ENCODE results near the gene GALNT10.

Gene GALNT10

DNA sequence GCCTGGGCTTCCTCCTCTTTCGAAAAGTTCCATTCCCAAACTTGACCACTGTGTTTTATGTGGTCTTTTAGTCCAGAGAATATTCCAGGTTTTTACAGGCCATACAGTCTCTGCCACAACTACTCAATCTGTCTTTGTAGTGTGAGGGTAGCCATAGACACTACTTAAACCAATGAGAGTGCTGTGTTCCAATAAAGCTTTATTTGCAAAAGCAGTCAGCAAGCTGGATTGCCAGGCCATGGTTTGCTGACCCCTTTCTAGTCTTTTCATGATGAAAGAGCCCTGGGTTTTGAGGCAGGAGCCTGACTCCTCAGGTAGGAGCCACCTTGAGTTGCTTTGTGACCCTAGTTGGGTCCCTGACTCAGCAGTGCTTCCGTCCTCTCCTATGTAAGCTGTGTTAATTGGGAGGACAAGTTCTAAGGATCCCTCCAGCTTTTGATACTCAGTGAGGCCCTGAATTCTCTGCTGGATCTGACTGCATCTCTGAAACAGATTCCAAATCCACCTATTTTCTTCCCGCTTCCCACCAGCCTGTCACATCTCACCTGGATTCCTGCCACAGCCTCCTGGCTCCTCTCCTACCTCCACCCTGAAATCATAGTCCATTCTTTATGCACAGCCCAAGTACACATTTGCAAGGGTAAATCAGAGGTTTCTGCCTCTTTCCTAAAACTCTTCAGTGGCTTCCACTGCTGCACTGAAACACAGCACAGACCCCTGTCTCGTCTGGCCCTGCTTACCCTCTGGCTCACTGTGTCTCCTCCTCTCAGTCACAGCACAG is 13.5 kb downstream of the GALNT10 start:
- no peak for DNase-seq

DNA sequence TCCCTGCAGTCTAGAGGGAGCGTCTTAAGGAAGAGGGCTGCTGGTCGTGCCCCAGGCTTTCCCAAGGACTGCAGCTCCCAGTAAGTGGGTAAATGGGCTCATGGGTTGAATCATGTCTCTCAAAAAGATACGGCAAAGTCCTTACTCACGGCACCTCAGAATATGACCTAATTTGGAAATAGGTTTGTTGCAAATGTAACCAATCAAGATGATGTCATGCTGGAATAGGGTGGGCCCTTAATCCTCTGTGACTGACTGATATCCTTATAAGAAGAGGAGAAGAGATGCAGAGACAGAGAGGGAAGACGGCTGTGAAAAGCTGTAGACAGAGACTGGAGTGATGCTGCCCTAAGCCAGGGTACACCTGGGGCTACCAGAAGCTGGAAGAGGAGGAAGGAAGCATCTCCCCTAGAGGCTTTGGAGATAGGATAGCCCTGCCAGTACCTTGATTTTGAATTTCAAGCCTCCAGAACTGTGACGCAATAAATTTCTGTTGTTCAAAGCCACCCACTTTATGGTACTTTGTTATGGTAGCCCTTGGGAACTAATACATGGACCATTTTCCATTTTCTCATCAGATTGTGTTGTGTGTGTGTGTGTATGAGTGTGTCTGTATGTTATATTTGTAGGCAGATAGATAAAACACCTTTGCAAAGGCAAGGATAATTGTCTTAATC is 15.0 kb downstream of the GALNT10 start:
- DNase-seq, result no peak

DNA sequence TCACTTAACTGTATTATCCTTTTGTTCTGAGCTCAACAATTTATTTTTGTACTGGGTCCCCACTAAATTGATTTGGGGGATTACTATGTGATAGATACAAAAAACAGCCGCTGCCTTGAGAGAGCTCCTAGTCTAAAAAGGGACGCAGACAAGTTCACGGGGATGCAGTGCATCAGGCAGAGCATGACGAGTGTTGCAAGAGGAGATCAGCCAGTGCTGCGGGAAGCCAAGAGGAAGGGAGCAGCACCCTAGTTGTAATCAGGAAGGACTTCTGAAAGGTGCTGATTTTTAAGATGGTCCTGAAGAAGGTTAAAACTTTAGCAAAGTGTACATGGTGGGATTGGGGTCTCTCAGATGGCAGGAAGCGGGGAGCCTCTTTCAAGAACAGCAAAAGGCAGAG is 15.8 kb downstream of the GALNT10 start:
- DNase-seq, result no peak

DNA sequence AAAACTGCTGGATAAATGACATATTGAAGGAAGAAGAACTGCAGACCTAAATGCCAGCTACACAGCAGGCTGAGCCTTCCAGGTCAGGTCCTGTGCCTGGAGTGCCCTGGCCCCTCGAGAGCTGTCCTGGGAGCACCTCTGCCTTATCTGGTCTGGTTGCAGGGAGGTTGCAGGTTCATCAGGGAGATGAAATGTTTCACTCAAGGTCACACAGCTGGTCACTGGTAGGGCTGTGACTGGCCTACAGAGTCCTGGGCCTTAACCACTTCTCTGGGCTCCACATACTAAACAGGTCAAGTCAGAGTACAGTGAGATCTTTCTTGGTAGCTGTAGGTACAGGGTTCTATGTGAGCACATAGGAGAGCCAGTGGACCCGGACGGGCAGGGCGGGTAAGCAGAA is 16.7 kb downstream of the GALNT10 start:
- no peak for DNase-seq

DNA sequence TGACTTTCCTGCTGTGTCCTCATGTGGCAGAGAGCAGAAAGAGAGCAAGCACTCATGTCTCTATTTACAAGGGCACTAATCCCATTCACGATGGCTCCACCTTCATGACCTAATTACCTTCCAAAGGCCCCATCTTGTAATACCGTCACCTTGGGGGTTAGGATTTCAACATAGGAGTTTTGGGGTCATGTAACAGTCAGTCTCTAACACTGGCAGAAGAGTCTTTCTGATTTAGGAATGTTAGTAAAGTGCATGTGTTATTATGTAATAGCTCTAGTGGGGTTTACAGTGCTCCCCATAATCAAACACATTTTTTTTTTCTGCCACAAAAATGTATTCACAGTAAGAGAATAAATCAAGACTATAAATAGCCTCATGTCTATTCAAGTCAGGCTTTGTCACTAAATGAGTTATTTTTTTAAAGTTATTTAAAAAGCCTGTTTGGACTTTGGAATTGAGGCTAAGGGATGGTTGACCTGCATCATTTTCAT is 19.1 kb downstream of the GALNT10 start:
- DNase-seq, result no peak

DNA sequence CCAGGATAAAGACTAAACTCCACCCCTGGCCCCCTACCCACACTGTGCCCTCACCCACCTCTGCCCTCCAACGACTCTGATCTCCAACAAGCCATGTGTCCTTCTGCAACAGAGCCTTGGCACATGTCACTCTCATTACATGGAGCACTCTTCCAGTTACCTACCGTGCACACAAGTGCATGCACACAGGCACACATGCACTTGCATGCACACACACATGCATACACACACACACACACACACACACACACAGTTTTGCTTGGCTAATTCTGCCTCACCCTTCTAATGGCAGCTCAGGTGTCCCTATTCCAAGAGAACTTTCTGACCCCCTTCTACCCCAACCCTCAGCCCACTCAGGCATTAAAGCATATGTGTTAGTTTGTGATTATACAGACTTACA is 19.6 kb downstream of the GALNT10 start:
- no peak for DNase-seq

DNA sequence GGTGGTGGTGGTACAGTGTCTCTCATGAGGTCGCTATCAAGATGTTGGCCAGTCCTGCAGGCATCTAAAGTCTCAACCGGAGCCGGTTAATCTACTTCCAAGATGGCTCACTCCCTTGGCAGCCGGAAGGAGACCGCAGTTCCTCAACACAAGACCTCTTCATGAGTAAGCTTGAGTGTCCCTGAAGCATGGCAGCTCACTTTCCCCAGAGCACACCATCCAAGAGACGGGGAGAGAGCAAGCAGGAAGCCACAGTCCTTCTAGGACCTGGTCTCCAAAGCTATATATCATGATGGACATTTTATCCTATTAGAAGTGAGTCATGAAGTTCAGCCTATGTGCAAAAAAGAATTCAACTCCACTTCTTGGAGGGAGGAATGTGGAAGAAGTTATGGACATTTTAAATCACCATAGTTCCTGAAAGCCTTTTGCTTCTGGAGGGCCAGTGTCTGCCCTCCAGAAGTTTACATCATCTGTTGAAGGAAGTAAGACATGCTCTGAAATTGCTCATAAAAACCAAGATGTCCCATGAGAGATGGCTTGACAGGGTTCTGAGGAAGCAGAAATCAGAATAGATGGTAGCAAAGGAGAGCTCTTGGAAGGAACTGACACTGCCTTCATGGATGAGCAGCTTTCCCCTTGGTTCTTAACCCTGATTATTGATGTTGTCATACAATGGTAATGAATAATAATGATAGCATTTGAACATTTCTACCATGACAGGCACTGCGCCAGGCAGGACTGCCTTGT is 21.3 kb downstream of the GALNT10 start:
- DNase-seq, result no peak

DNA sequence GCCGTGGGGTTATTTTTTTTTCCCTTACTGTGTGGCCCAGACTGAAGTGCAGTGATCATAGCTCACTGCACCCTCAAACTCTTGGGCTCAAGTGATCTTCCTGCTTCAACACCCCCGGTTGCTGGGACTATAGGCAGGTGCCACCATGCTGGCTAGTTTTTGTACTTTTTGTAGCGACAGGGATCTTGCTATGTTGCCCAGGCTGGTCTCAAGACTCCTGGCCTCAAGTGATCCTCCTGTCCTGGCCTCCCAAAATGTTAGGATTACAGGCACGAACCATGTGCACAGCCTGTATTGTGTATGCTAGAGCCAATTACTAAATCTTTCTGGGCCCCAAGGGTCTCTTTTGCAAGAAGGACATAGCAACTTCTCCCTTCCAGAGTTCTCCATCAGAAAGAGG is 23.1 kb downstream of the GALNT10 start:
- no peak for DNase-seq

DNA sequence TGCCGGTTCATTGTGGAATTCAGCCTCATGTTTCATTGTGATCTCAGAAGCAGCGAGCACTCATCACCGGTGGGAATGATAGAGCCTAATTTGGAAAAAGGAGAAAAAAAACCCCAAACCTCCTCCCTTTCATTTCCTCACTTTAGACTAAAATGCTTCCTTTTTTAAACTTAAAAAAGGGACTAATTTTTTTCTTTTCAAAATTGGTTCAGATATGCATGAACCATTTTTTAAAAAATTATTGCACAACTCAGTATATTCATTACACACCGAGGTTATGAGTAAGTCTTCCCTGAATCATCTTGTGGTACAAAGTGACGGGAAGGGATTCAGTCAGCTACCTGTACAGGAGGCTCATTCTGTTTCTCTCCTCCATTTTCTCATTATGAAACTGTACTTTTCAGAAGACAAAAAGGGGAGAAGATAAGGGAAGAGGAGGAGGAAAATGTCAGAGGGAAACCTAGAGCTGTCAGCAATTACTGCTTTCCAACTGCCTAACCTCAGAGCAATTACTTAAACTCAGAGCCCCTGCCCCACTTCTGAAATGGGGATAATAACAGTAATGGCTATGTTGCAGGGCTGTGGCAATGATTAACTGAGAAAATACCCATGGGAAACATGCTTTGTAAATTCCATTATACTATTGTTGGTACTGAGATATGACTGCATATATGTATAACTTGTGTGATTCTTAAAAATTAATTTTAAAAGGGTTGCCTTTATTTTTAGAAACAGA is 24.0 kb downstream of the GALNT10 start:
- DNase-seq, result no peak

DNA sequence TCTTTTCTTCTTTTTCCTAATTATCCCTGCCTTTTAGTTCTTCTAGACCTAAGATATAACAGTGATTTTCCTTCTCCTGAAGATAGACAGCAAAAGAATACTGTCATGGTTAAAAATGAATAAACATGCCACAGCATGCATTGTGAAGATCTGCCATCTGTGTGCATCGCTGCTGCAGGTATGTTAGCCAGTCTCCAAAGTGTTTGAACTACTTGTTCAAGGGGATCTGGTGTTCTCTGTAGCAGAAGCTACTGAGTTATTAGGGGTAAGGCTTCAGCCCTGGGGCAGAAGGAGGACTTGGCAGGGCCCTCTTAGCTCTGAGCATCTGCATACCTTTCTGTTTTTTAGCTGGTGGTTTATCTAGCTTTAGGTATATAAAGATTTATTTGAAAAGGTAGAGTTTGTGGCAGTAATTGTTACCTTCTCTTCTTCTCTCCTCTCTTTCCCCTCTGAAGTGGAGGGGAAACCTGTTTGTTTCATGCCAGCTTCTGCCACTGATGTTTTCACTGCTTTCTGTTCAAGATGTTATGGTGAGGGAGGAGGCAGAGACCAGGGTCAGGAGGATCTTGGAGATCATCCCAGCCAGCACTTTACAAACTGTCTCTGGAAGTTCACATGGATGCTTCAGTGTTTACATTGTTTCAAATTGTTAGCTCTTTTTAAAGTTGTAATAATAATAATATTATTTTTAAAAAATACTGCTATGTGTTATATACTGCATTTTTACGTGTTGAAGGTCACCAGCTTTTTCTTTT is 25.2 kb downstream of the GALNT10 start:
- DNase-seq, result no peak

DNA sequence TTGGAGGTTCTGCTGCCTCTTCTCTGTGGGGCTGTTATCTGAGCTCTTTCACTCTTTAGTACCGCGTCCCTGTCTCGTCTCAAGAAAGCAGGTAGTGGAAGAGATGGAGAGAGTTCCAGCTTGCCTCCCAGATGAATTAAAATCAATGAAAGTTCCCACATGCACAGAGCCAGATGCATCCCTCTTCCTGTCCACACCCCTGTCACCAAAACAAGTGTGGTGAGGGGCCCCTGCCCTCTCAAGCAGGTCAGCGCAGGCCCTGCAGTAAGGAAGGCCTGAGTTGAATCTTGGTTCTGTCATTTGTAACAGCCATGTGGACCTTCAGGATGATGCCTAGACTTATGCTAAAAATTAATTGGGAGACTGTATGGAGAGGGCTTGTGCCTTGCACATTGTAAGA is 26.9 kb downstream of the GALNT10 start:
- DNase-seq, result no peak

DNA sequence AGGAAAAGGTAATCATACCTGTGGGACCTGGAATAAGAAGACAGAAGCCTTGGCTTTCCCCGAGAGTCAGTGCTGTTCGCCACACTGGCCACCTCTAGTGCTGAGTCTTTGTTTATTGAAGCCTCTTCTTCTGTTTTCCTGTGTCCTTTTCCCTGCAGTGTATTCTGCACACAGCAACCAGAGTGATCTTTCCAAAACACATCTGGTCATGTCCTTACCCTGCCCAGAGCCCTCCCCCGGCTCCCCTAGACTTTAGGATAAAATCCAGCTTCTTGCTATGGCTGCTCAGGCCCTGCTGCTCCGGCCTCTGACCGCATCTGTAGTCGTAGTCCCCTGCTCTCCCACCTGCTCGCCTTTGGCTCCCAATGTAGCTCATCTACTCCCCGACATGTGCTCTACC is 28.3 kb downstream of the GALNT10 start:
- DNase-seq, result no peak

DNA sequence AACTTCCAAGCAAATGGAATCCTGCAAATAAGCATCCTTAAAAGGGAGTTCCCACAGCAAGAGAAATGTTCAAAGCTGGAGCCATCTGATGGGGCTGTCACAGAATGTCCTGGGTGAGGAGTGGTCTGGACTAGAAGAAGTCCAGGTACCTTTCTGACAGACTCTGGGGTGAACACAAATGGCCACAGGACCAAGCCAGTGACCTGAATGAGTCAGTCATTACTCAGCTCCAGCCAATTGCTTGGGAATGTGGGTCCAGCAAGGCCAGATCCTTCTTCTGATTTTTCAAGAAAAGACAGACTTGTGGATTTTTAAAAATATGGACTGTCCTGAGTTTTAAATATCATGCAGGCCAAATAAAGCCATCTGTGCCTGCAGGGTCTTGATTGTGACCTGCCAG is 30.1 kb downstream of the GALNT10 start:
- no peak for DNase-seq

DNA sequence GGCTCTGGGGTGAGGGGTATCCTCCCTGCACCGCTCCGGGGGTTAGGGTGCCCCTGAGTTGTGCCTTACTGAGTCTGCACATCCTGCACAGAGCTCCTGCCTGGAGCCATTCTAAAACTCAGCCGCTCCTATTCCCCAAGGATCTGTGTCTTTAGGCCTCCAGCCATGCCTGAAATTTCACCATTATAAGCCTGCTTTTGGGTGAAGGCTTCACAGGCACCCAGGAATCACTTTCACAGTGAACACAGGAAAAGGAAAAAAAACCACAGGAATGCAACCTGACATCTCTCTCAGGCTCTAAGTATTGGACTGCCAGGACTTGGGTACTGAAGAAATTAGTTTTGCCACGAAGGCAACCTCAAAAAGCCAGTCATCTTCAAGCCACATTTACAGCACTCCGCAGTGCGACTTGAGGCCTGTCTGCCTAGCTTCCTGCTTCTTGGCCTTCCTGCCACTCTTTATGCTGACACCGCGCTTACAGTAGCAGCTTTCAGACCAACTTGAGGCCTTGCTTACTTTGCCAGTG is 30.9 kb downstream of the GALNT10 start:
- DNase-seq, result peak; percentile 88

DNA sequence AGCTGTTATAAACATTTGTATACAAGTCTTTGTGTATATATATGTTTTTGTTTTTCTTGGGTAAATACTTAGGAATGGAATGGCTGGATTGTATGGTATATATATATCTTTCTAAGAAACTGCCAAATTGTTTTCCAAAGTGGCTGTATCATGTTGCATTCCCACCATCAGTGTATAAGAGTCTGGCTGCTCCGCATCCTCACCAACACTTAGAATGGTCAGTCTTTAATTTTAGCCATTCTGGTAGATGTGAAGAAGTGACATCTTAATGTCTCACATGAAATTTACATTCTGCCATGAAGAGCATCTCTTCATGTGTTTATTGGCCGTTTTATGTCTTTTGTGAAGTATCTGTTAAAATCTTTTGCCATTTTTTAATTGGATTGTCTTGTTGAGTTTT is 31.9 kb downstream of the GALNT10 start:
- no peak for DNase-seq

DNA sequence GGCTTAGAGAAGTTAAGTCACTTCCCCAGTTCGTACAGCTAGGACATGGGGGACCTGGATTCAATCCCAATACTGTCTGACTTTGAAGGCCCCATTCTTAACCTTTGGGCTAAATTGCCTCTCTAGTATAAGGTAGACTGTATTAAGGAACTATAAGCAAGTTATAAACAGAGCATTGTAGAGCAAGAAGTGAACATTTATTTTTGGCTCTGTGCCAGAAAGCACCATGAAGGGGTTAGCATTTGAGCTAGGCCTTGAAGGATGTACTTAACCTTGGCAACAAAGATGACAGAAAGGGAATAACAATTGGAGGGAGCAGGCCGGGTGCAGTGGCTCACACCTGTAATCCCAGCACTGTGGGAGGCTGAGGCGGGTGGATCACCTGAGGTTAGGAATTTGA is 32.8 kb downstream of the GALNT10 start:
- peak; percentile 9 for DNase-seq

DNA sequence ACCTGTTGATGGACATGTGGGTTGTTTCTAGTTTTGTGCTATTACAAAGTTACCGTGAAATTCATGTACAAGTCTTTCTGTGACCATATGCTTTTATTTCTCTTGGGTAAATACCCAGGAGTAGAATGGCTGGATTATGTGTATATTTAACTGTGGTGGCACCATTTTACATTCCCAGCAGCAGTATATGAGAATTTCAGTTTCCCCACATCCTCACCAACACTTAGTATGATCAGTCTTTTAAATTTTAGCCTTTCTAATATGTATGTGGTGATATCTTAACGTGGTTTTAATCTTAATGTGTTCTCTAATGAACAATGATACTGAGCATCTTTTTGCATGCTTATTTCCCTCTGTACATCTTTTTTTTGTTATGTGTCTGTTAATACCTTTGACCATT is 36.6 kb downstream of the GALNT10 start:
- DNase-seq, result no peak

DNA sequence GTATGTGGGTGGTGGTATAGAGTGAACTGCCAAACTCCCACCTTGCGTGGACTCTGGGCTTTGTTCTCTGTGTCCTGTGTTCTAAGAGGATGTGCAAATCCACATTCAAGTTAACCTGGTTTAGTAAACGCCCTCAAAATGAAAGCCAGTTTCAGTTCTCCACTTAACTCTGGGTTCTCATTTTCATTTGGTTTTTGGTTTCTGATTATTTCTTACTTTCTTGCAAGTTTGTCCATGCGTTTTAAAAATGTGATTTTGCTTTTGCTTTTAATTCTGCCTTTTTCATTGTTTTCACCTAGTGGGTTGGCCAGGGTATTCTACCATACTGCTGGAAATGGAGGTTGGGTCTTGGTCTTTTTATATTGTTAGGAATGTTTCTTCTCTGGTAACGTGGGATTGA is 38.2 kb downstream of the GALNT10 start:
- DNase-seq, result peak; percentile 22

DNA sequence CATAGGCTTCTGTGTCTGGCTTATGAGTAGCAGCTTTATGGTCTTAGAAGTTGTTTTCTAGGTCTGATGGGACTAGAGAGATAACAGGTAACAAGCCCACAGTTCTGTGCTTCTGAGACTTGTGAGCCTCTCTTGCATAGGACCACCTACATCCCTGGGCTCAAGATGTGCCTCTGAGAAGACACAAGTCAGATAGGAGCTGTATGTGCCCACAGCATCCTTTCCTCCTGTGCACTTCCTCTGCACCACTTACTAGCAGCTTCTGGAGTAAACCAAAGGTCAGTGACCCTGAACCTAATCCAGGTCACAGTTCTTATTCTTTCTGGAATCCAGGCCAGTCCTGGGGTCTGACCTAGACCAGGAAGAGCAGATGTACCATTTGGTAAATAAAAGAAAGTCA is 40.0 kb downstream of the GALNT10 start:
- no peak for DNase-seq

DNA sequence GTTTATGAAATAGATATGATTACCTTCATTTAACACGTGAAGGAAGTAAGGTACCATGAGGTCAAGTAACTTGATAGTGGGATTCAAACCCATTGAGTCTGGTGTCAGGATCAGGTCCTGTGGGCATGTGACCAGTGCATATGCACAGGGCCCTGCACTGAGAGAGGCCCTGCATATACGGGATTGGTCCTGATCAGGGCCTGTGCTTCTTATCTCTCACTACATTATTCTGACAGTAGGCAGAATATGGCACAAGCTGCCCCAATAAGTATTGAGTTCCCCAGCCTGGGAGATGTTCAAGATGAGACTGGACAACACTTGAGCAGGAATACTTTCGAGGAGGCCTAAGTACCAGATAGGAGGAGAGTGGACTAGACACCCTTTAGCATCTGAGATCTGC is 44.0 kb downstream of the GALNT10 start:
- no peak for DNase-seq

DNA sequence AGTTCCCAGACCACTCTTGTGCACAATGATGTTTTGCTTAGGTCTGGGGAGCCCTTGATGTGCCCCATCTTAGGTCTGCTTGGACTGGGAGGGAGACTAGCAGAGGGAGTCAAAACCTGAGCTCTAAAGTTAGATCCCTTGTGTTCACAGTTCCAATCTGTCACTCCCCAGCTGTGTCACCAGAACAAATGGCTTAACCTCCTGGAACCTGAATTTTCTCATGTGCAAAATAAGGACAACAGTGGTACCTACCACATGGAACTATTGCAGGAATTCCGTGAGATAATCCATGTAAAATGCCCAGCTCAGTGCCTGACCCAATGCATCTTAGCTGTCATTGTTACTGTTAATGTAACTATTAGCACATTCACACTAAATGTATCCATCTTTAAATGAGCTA is 45.5 kb downstream of the GALNT10 start:
- DNase-seq, result no peak

Data from RPMI8226 (cell line).